ENCODE measurements around the gene ZBTB7C. TPM values are rescaled to one million over a fixed set of nuclear protein-coding genes. Genes with fewer than 3 reads are reported as not detected.
A peak's percentile ranks its signal among the peaks of the same experiment; 100 is the strongest.

ZBTB7C gene
- total and polyA plus RNA-seq, 2 of the 8 experiments (the other 6 are each of a cell fraction or from before 2014, with no cell fraction given) = 0.15 to 0.45 TPM

DNA sequence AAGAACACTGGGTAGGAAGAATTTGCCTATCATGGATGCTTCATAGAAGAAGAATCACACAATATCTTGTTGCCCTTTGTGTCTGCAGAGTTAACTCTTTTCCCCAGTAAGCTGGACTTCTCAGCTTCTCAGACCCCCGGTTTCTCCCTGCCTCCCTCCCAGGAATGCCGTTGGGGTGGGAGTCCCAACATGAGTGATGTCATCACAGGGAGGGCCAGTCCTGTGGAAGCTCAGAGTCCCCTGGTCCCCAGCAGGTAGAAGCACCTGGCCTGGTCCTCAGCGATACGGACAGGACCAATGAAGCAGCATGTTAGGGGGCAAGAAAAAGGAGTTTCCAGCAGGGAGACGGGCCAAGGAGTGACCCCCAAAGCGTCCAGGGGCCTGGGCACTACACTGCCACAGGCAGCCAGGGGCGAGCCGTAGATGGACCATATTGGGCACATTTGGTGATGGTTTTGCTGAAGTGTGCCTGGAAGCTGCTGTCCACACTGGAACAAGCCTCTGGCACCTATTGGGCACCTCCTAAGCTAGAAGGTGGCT lies 242.8 kb downstream of the ZBTB7C start:
- Histone ChIP-seq H4K8ac (ENCODE audit: extremely low read depth, insufficient read depth, low read length) (no peak overlapping the region), H3K9ac (replicated peaks in 1 of 4; ENCODE audit: extremely low read depth in 1 of 4, low read depth in 3 of 4, low read length in 3 of 4) (no peak overlapping the region), H4K91ac (replicated peaks; ENCODE audit: insufficient read length, low read length) (no peak overlapping the region), H3K14ac (ENCODE audit: insufficient read length) (no peak overlapping the region), H4K20me1 (replicated peaks in 1 of 2; ENCODE audit: control insufficient read depth in 1 of 2, insufficient read depth in 2 of 2, low read length in 2 of 2) (no peaks in the 10 kb centered on the region), H3K27ac (ENCODE audit: low read depth, low read length) (no peak overlapping the region), H3K9me3 (ENCODE audit: insufficient read depth in 2 of 2, low read depth in 1 of 2, low read length in 1 of 2) (no peaks in the 10 kb centered on the region), H3K36me3 (ENCODE audit: control insufficient read depth in 2 of 4, insufficient read depth in 4 of 4, low read length in 3 of 4) (no peaks in the 10 kb centered on the region), H3K4me3 (ENCODE audit: extremely low read depth in 1 of 4, insufficient read depth in 2 of 4, low read depth in 3 of 4, low read length in 4 of 4) (no peak overlapping the region), H4K5ac (ENCODE audit: insufficient read length, low read depth, low read length) (no peak overlapping the region), H2BK15ac (ENCODE audit: low read length) (no peak overlapping the region), H3K23ac (ENCODE audit: insufficient read length) (no peak overlapping the region), H3K23me2 (ENCODE audit: low read depth, low read length) (peaks cover 3% of the 10 kb centered on the region; the same call in 1 of the 2 replicates), H2BK5ac (ENCODE audit: low read depth, low read length) (no peak overlapping the region), H3K27me3 (replicated peaks in 1 of 4; ENCODE audit: control insufficient read depth in 3 of 4, extremely low read depth in 1 of 4, insufficient read depth in 3 of 4, low read length in 3 of 4) (peaks cover 0 to 7% (median 2%) of the 10 kb centered on the region in 4 experiments; a peak in 3 of 7 replicates), H2AK5ac (ENCODE audit: low read depth, low read length) (0 out of 2 replicates have a peak overlapping the region, but pooled peaks have one; percentile 13), H3K79me2 (ENCODE audit: control insufficient read depth in 1 of 2, insufficient read depth in 2 of 2, low read length in 2 of 2) (no peaks in the 10 kb centered on the region), H3K18ac (ENCODE audit: extremely low read depth, low read length) (no peak overlapping the region), H2BK120ac (replicated peaks; ENCODE audit: low read depth, low read length) (no peak overlapping the region), H2BK20ac (ENCODE audit: low read length) (no peak overlapping the region), H3K79me1 (ENCODE audit: low read depth, low read length) (no peaks in the 10 kb centered on the region), H3K4ac (replicated peaks; ENCODE audit: insufficient read length, low read depth, low read length) (no peak overlapping the region), H2AFZ (ENCODE audit: low read length) (no peak overlapping the region), H3K56ac (replicated peaks; ENCODE audit: insufficient read length, low read depth, low read length) (no peak overlapping the region), H3K4me1 (replicated peaks in 1 of 4; ENCODE audit: control insufficient read depth in 3 of 4, insufficient read depth in 4 of 4, low read length in 3 of 4) (peaks cover 2 to 9% (median 6%) of the 10 kb centered on the region in 4 experiments), H2BK12ac (ENCODE audit: low read depth, low read length) (no peak overlapping the region), H3K4me2 (ENCODE audit: insufficient read depth in 1 of 2, low read depth in 2 of 2, low read length in 2 of 2) (no peak overlapping the region)
- TF ChIP-seq YY1 (IDR thresholded peaks at IDR 0.05; ENCODE audit: low read depth, low read length) (no peak), CREB1 (IDR thresholded peaks at IDR 0.05) (no peak), CTCF (IDR thresholded peaks at IDR 0.05; ENCODE audit: control extremely low read depth in 1 of 3, insufficient read depth in 1 of 3, low read depth in 1 of 3, low read length in 3 of 3) (no peak), FOSL1 (IDR thresholded peaks at IDR 0.05; ENCODE audit: insufficient read depth, low read depth, low read length) (no peak), SP4 (IDR thresholded peaks at IDR 0.05; ENCODE audit: low read length) (no peak), TAF7 (optimal IDR thresholded peaks at IDR 0.05; ENCODE audit: borderline replicate concordance, low read depth, low read length) (no peak), GABPA (IDR thresholded peaks at IDR 0.05; ENCODE audit: borderline replicate concordance, insufficient read depth, low read length) (no peak), CHD2 (IDR thresholded peaks at IDR 0.05; ENCODE audit: low read length) (no peak), KDM5A (IDR thresholded peaks at IDR 0.05; ENCODE audit: low read length) (no peak), SP1 (IDR thresholded peaks at IDR 0.05; ENCODE audit: low read depth, low read length) (no peak), HDAC6 (IDR thresholded peaks at IDR 0.05; ENCODE audit: low read depth, low read length) (no peak), BRCA1 (IDR thresholded peaks at IDR 0.05; ENCODE audit: low read depth, low read length) (no peak)
- DNase-seq (ENCODE audit: low read depth in 1 of 2, low spot score in 2 of 2) (no peak), FAIRE-seq (no peak)
- POLR2A ChIA-PET (ENCODE audit: partially characterized antibody) = interaction anchor here (1.4 kb wide), 1 partner anchor 16 kb away, joined by 4 read pairs; no protein-coding TSS in a partner anchor
- CTCF ChIA-PET (ENCODE audit: partially characterized antibody) = interaction anchor here (0.8 to 4.7 kb wide), 6 partner anchors 16 to 412 kb away, joined by 3 to 17 read pairs (median 4); no protein-coding TSS in a partner anchor
- 84% methylated on average over 8 of the region's 8 CpGs; no CpG with 5 or more reads in 1 of the 2 experiments for WGBS, 2 experiments (ENCODE audit: extremely low coverage in 1 of 2, insufficient coverage in 1 of 2, insufficient read length in 1 of 2, insufficient replicate concordance in 2 of 2, low coverage in 1 of 2, low lambda C conversion rate in 2 of 2, missing lambda C conversion rate in 1 of 2)
